NCI-H1417 (cell line): ENCODE data around the gene GRK7.
"Not testable (repeated sequence)": the region's sequence is repeated elsewhere in the genome, so short reads cannot be mapped to it uniquely, and the experiment has no call there.

Experiments used
- DNase-seq, 3 experiments: peaks; one replicate each; lab custom pipeline; 2025; lab: John Stamatoyannopoulos, UW

GRK7 gene

GRCh38 chr3:141795276-141795675 lies 32.1 kb downstream of the GRK7 start:
- DNase-seq, result no peak

- no peak for DNase-seq
These were observed 32.5 kb downstream of the GRK7 start for GRCh38 chr3:141795741-141796080.

DNA sequence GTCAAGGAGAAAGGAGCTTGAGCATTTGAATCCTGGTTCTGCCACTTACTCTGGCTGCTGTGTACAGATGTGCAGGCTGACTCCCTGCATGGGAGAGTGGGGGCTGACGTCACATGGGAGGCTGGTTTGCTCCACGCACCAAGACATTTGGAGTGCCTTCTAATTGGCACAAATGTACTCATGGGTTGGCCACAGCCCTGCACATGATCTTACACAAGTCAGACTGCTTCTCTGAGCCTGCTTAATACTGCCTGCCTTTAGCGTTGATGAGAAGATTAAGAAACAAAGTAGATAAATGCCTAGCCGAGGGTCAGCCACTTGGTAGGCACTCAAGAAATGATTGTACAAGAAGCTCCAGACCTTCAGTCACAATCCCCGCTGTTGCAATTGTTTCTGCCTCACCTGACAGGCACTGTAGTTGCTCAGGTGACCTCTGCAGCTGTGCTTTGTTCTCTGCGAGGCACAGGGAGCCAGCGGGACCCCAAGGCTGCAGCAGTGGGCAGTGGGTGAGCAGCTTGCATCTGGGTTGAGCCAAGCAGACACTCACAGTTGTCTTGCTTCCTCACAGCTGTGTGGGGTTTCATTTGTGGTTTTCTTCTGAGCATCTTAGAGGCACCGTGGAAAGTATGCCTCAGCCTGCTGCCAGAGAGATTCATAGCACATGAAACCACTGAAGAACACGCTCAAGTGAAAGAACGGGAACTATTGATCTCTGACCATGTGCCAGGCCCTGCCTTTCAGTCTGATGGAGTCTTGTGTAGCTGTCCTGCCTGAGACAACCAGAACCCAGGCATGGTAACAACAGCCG lies 33.1 kb downstream of the GRK7 start:
- DNase-seq, result peak in 1 of 3 experiments; percentile 68

- no peak for DNase-seq
These were observed 33.9 kb downstream of the GRK7 start for GRCh38 chr3:141796889-141797781.

GRCh38 chr3:141797819-141798447 lies 34.7 kb downstream of the GRK7 start:
- no peak for DNase-seq

DNA sequence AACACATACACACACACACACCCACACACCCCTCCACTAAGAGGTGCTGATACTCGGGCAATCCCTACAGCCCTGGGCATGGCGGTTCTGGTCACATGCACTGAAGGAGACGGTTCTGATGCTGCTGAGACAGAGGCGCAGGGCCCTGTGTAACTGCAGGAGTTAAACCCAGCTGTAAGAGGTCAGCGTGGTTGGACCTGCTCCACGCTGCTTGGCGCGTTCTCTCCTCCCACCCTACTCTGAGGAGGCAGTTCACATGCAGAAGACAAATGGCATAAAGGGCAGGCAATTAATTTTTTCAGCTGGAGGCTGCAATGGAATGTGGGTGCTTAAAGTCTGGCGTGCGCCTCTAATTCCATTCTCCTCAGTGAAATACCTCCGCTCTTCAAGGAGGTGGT lies 35.2 kb downstream of the GRK7 start:
- DNase-seq, result no peak

GRCh38 chr3:141802316-141803077 lies 39.3 kb downstream of the GRK7 start:
- DNase-seq, result no peak

GRCh38 chr3:141803538-141803937 lies 40.3 kb downstream of the GRK7 start:
- not testable (repeated sequence) for DNase-seq

DNA sequence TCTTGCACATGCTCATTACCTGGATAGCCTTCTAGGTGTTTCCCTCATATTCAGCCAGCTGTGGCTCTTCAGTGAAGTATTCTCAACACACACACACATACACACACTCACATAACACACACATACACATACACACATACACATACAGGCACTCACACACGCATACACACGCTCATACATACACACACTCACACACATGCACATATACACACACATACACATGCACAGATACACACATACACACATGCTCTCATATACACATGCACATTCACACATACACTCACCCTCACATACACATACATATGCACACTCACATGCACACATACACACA lies 41.2 kb downstream of the GRK7 start:
- no peak for DNase-seq

- DNase-seq, result no peak
These were observed 41.8 kb downstream of the GRK7 start for GRCh38 chr3:141804778-141805639.

- no peak for DNase-seq
These were observed 44.2 kb downstream of the GRK7 start for GRCh38 chr3:141807277-141808033.

GRCh38 chr3:141808586-141808985 lies 45.4 kb downstream of the GRK7 start:
- DNase-seq, result no peak

- no peak for DNase-seq
These were observed 47.0 kb downstream of the GRK7 start for GRCh38 chr3:141810161-141810560.

DNA sequence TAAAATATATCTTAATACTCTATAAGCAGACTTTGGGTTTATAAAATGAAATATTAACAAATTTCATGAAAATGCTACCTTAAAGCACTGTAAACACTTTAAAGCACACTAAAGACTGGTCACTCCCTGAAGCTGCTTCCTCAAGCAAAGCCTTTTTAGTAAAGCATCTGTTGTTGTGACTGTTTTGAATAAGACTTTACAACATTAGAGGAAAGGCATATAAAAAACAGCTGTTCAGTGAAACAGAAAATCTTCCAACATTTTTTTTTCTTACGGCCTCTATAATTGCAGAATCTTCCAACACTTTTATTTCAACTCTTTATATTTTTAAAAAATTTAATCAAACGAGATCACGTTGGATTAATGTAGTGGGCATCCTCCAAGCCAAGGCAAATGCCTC lies 48.1 kb downstream of the GRK7 start:
- DNase-seq, result no peak

- DNase-seq, result peak in 1 of 3 experiments; percentile 20
These were observed 48.9 kb downstream of the GRK7 start for GRCh38 chr3:141812084-141812483.

GRCh38 chr3:141812586-141812985 lies 49.4 kb downstream of the GRK7 start:
- no peak for DNase-seq
